UCSD-AML1 (cell line): ENCODE measurements around the gene URGCP.
A peak's percentile ranks its signal among the peaks of the same experiment; 100 is the strongest.

Source experiments
- DNase-seq: peaks from one replicate; lab custom pipeline; 2025; ENCODE audit not compliant: unreplicated experiment; lab: John Stamatoyannopoulos, UW

The URGCP gene

GRCh38 chr7:43906331-43907010, at the start of gene URGCP:
Gene URGCP, minus strand, starts transcription at chr7:43906596. Its CDS starts 21 bp downstream, at chr7:43906575.
- peak; percentile 23 for DNase-seq

- no peak for DNase-seq
Measured at GRCh38 chr7:43956027-43956426, 49.6 kb upstream of the URGCP start.

- DNase-seq = peak; percentile 8
Measured at GRCh38 chr7:43954524-43955228, 48.3 kb upstream of the URGCP start.

- DNase-seq = no peak
Measured at GRCh38 chr7:43953071-43953470, 46.7 kb upstream of the URGCP start.

GRCh38 chr7:43952028-43952427, 45.6 kb upstream of the URGCP start:
- no peak for DNase-seq

GRCh38 chr7:43944286-43944685, 37.9 kb upstream of the URGCP start:
- no peak for DNase-seq

GRCh38 chr7:43943417-43944187, 37.2 kb upstream of the URGCP start:
- no peak for DNase-seq

GRCh38 chr7:43942997-43943396, 36.6 kb upstream of the URGCP start:
- no peak for DNase-seq

GRCh38 chr7:43942250-43942649, 35.9 kb upstream of the URGCP start:
- DNase-seq = no peak

- no peak for DNase-seq
Measured at GRCh38 chr7:43938892-43939482, 32.6 kb upstream of the URGCP start.

- no peak for DNase-seq
Measured at GRCh38 chr7:43937444-43937843, 31.0 kb upstream of the URGCP start.

- no peak for DNase-seq
Measured at GRCh38 chr7:43933902-43934560, 27.6 kb upstream of the URGCP start.

- DNase-seq = no peak
Measured at GRCh38 chr7:43931346-43931745, 24.9 kb upstream of the URGCP start.

GRCh38 chr7:43929529-43930457, 23.4 kb upstream of the URGCP start:
- no peak for DNase-seq

GRCh38 chr7:43927810-43928209, 21.4 kb upstream of the URGCP start:
- no peak for DNase-seq

GRCh38 chr7:43926798-43927123, 20.4 kb upstream of the URGCP start:
- no peak for DNase-seq

GRCh38 chr7:43925984-43926797, 19.8 kb upstream of the URGCP start, which contains the start of gene UBE2D4:
Gene UBE2D4, plus strand, starts transcription at chr7:43926436. Its CDS starts 97 bp downstream, at chr7:43926533.
- DNase-seq = peak; percentile 74

- DNase-seq = no peak
Measured at GRCh38 chr7:43922726-43923125, 16.3 kb upstream of the URGCP start.

GRCh38 chr7:43921423-43921822, 15.0 kb upstream of the URGCP start:
- no peak for DNase-seq
